CD14-positive monocyte (primary cell): ENCODE data around the gene USP48. TPM values are rescaled to one million over a fixed set of nuclear protein-coding genes. Genes with fewer than 3 reads are reported as not detected.

Experiments used
- DNase-seq, 3 donors: peaks; one replicate each; pipeline ENCODE4 v3.0.0-alpha.2; 2011 to 2022
- H2AFZ ChIP-seq: 2 replicates; pipeline ENCODE4 v1.6.0; 2012; ENCODE audit warnings: mild to moderate bottlenecking, low read depth, low read length, inconsistent platforms; ENCODE audit not compliant: insufficient read depth, poor library complexity, severe bottlenecking
- H3K27ac ChIP-seq, 2 donors: 1 replicate in 1 of 2; 2 replicates in 1 of 2; pipeline ENCODE4 v1.5.1; 2012 to 2013; ENCODE audit warnings: low read length in 2 of 2, control low read depth in 1 of 2, inconsistent platforms in 1 of 2, low read depth in 1 of 2, mild to moderate bottlenecking in 1 of 2
- H3K27me3 ChIP-seq, 2 donors: one replicate each; pipeline versions ENCODE4 v1.6.0 to v1.6.1; 2011 to 2013; ENCODE audit warnings: low read length in 2 of 2; ENCODE audit not compliant: control insufficient read depth in 2 of 2, insufficient read depth in 2 of 2
- H3K36me3 ChIP-seq, 2 donors: replicated peaks in 1 of 2; 1 replicate in 1 of 2; 2 replicates in 1 of 2; pipeline versions ENCODE4 v1.5.1 to v1.6.1; 2012 to 2013; ENCODE audit warnings: low read length in 2 of 2, control low read depth in 1 of 2, inconsistent platforms in 1 of 2, mild to moderate bottlenecking in 1 of 2; ENCODE audit not compliant: insufficient read depth in 2 of 2, control insufficient read depth in 1 of 2
- H3K4me1 ChIP-seq, 2 donors: 1 replicate in 1 of 2; 2 replicates in 1 of 2; pipeline versions ENCODE4 v1.5.1 to v1.6.1; 2012 to 2013; ENCODE audit warnings: low read length in 2 of 2, control low read depth in 1 of 2, inconsistent platforms in 1 of 2, mild to moderate bottlenecking in 1 of 2, moderate library complexity in 1 of 2; ENCODE audit not compliant: insufficient read depth in 2 of 2, control insufficient read depth in 1 of 2
- H3K4me2 ChIP-seq: replicated peaks from 2 replicates; pipeline ENCODE3; 2012; ENCODE audit warnings: low read length, moderate library complexity, mild to moderate bottlenecking; ENCODE audit not compliant: poor library complexity, severe bottlenecking; ENCODE audit errors: extremely low read depth
- H3K4me3 ChIP-seq, 3 experiments: fragments of 200-600 bp in 1 of 3; sonication (generic) in 1 of 3; replicated peaks in 1 of 3; 1 replicate in 2 of 3; 2 replicates in 1 of 3; pipeline ENCODE4 v1.5.1; 2011 to 2013; ENCODE audit warnings: low read length in 3 of 3, mild to moderate bottlenecking in 3 of 3, control low read depth in 2 of 3, low read depth in 2 of 3, inconsistent platforms in 1 of 3, moderate library complexity in 1 of 3
- H3K79me2 ChIP-seq: 2 replicates; pipeline ENCODE4 v1.6.0; 2012; ENCODE audit warnings: mild to moderate bottlenecking, control low read depth, inconsistent platforms, low read length, moderate library complexity; ENCODE audit not compliant: insufficient read depth
- H3K9ac ChIP-seq: 2 replicates; pipeline ENCODE4 v1.6.0; 2017; ENCODE audit warnings: low read length, mild to moderate bottlenecking; ENCODE audit not compliant: insufficient read depth, poor library complexity, severe bottlenecking
- H3K9me3 ChIP-seq, 2 donors: replicated peaks in 1 of 2; 1 replicate in 1 of 2; 2 replicates in 1 of 2; pipeline versions ENCODE4 v1.5.1 to v1.6.1; 2012 to 2013; ENCODE audit warnings: low read length in 2 of 2, control low read depth in 1 of 2; ENCODE audit not compliant: control insufficient read depth in 1 of 2, insufficient read depth in 1 of 2
- H4K20me1 ChIP-seq: 2 replicates; pipeline ENCODE4 v1.6.0; 2012; ENCODE audit warnings: mild to moderate bottlenecking, low read length, control low read depth, moderate library complexity; ENCODE audit not compliant: insufficient read depth
- H3K27ac Mint-ChIP-seq, 7 donors: one replicate each; pipeline ENCODE4 v1.8.0; 2020; ENCODE audit warnings: mild to moderate bottlenecking in 7 of 7, mixed read lengths in 7 of 7, moderate library complexity in 6 of 7, inconsistent platforms in 2 of 7
- H3K27me3 Mint-ChIP-seq, 3 donors: one replicate each; pipeline ENCODE4 v1.8.0; 2021 to 2022; ENCODE audit warnings: low read depth in 3 of 3, mild to moderate bottlenecking in 3 of 3, mixed read lengths in 3 of 3, moderate library complexity in 3 of 3, inconsistent platforms in 1 of 3
- H3K36me3 Mint-ChIP-seq, 2 donors: one replicate each; pipeline ENCODE4 v1.8.0; 2020; ENCODE audit warnings: mixed read lengths in 2 of 2, inconsistent platforms in 1 of 2, mild to moderate bottlenecking in 1 of 2
- H3K4me1 Mint-ChIP-seq: one replicate; pipeline ENCODE4 v1.8.0; 2020; ENCODE audit warnings: mild to moderate bottlenecking, mixed read lengths
- H3K4me3 Mint-ChIP-seq, 2 donors: one replicate each; pipeline ENCODE4 v1.8.0; 2020; ENCODE audit warnings: mild to moderate bottlenecking in 2 of 2, mixed read lengths in 2 of 2, moderate library complexity in 1 of 2
- H3K9me3 Mint-ChIP-seq, 7 donors: one replicate each; pipeline ENCODE4 v1.8.0; 2020 to 2022; ENCODE audit warnings: mixed read lengths in 7 of 7, mild to moderate bottlenecking in 6 of 7, moderate library complexity in 6 of 7, inconsistent platforms in 2 of 7
- CTCF ChIP-seq: fragments of 200-600 bp; IDR thresholded peaks from one replicate; pipeline ENCODE4 v1.8.0; 2022; ENCODE audit warnings: antibody characterized with exemption, mild to moderate bottlenecking
- WGBS: methylation state at CpG from one replicate; pipeline ENCODE4 v1.1.5; 2013; ENCODE audit warnings: missing lambda C conversion rate; ENCODE audit not compliant: insufficient coverage; 5-methylcytosine and 5-hydroxymethylcytosine counted together
- intact Hi-C, 2 donors: fragments of 100-400 bp; cut with micrococcal nuclease; formaldehyde crosslinking; loops; one replicate each; pipeline versions ENCODE4 v1.15.0 to v1.15.1; 2023
- polyA plus RNA-seq, 3 donors: library from polyadenylated mRNA; depleted of rRNA in 1 of 3; unstranded in 2 of 3; stranded (reverse) in 1 of 3; fragments of 300-500 nt in 2 of 3; fragments of >200 nt in 1 of 3; fragmentation: Illumina TruSeq in 2 of 3; gene quantifications; 1 replicate in 2 of 3; 2 replicates in 1 of 3; pipeline ENCODE4 v1.2.3, GENCODE V29; 2012 to 2021

Gene USP48
- polyA plus RNA-seq, 3 donors = 26.5 to 40.2 (median 34.3) TPM

GRCh38 chr1:21630571-21631343 lies 152.2 kb downstream of the USP48 start:
- no peaks in the 10 kb centered on the region for H3K4me1 ChIP-seq
- intact Hi-C loops = no loop called here
- H3K9me3 Mint-ChIP-seq = no peaks in the 10 kb centered on the region
- no peak for DNase-seq
- no peak overlapping the region for H3K4me3 Mint-ChIP-seq
- H3K27me3 Mint-ChIP-seq = peaks cover 11 to 22% (median 11%) of the 10 kb centered on the region in 3 donors
- no peaks in the 10 kb centered on the region for H3K79me2 ChIP-seq
- no peak overlapping the region for H3K4me3 ChIP-seq
- H3K9me3 ChIP-seq = no peaks in the 10 kb centered on the region
- H3K36me3 ChIP-seq = no peaks in the 10 kb centered on the region
- no peak for TF ChIP-seq CTCF
- WGBS = 77% methylated on average over 10 of the region's 13 CpGs
- H3K4me2 ChIP-seq = no peak overlapping the region
- H3K9ac ChIP-seq = no peak overlapping the region
- no peaks in the 10 kb centered on the region for H3K27me3 ChIP-seq
- no peak overlapping the region for H2AFZ ChIP-seq
- peak overlapping the region in 1 of 7 donors; percentile 50 for H3K27ac Mint-ChIP-seq
- peaks cover 6% of the 10 kb centered on the region for H3K4me1 Mint-ChIP-seq
- no peaks in the 10 kb centered on the region for H4K20me1 ChIP-seq
- H3K27ac ChIP-seq = no peak overlapping the region
- H3K36me3 Mint-ChIP-seq = no peaks in the 10 kb centered on the region

GRCh38 chr1:21629971-21630370 lies 153.0 kb downstream of the USP48 start:
- no peak for TF ChIP-seq CTCF
- intact Hi-C loops = no loop called here
- Mint-ChIP-seq H3K4me1 (peaks cover 6% of the 10 kb centered on the region), H3K36me3 (no peaks in the 10 kb centered on the region), H3K4me3 (no peak overlapping the region), H3K27me3 (peaks cover 10 to 22% (median 11%) of the 10 kb centered on the region in 3 donors), H3K27ac (peak overlapping the region in 1 of 7 donors; percentile 32), H3K9me3 (no peaks in the 10 kb centered on the region)
- Histone ChIP-seq H3K9me3 (no peaks in the 10 kb centered on the region), H4K20me1 (no peaks in the 10 kb centered on the region), H3K4me1 (no peaks in the 10 kb centered on the region), H3K4me2 (no peak overlapping the region), H3K4me3 (no peak overlapping the region), H3K9ac (no peak overlapping the region), H3K27ac (no peak overlapping the region), H3K27me3 (no peaks in the 10 kb centered on the region), H3K36me3 (no peaks in the 10 kb centered on the region), H2AFZ (no peak overlapping the region), H3K79me2 (no peaks in the 10 kb centered on the region)
- DNase-seq = no peak
- 88% methylated on average over 1 of the region's 4 CpGs for WGBS
